ENCODE results near the gene KLHDC4. TPM values are rescaled to one million over a fixed set of nuclear protein-coding genes. Genes with fewer than 3 reads are reported as not detected.

The KLHDC4 gene
- total and polyA plus RNA-seq, 10 of the 15 experiments (the other 5 are each of a cell fraction or from before 2014, with no cell fraction given) = 0.80 to 62.1 (median 32.8) TPM

DNA sequence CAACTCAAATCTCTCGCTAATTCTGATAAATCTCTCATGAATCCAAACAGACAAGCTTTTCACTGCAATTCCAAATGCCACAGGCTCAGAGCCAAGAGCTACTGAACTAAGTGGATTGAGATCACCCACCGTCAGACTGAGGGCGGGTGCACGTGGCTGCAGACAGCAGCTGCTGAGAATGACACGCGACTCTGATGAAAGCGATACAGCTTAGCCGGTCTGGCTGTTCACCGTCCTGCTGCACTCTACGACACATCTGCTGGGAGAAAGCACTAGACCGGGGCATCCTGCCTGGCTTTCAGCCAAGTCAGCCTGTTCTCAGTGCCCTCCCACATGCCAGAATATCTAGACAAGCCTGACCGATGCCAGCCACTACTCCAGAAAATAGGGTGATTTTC, 42.6 kb downstream of the KLHDC4 start (continued):
- TF ChIP-seq POU2F2 (IDR thresholded peaks at IDR 0.05; ENCODE audit: borderline replicate concordance, low read depth, low read length) = no peak

- intact Hi-C loops (cut with micrococcal nuclease; ENCODE audit: unreplicated experiment) = no loop called here
- ChIA-PET SMC1A (ENCODE audit: uncharacterized antibody, unreplicated experiment) (interaction anchor here (1.1 kb wide), 1 partner anchor 45 kb away, joined by 3 read pairs; no protein-coding TSS in a partner anchor), RAD21 (ENCODE audit: unreplicated experiment) (interaction anchor here (0.9 kb wide), 1 partner anchor 46 kb away, joined by 3 read pairs; no protein-coding TSS in a partner anchor), CTCF (interaction anchor here (1.4 to 2.9 kb wide), 2 partner anchors 20 to 46 kb away, joined by 4 to 12 read pairs; no protein-coding TSS in a partner anchor), POLR2A (no interaction called here)
- WGBS (ENCODE audit: insufficient coverage, insufficient replicate concordance, low lambda C conversion rate, missing lambda C conversion rate) = 92% methylated on average over 19 of the region's 19 CpGs
- DNase-seq (ENCODE audit: low read depth, low spot score) = no peak
- H3K36me3 ChIP-seq (ENCODE audit: control insufficient read depth in 2 of 2, insufficient read depth in 2 of 2, low read length in 1 of 2) = peaks cover 3 to 30% of the 10 kb centered on the region in 2 experiments; a peak in 3 of 4 replicates
- FAIRE-seq = no peak
- no peaks in the 10 kb centered on the region for H3K9me3 ChIP-seq (replicated peaks; ENCODE audit: control insufficient read depth, insufficient read depth, low read length)
- peak overlapping the region; percentile 13; the same call in 1 of the 2 replicates for H3K4me2 ChIP-seq (ENCODE audit: control insufficient read depth, insufficient read depth)
- H3K79me2 ChIP-seq (ENCODE audit: control insufficient read depth, insufficient read depth, low read length) = peaks cover 3% of the 10 kb centered on the region; the same call in 1 of the 2 replicates
- H3K27ac ChIP-seq (ENCODE audit: control insufficient read depth, insufficient read depth) = peak overlapping the region; percentile 87; the same call in 1 of the 2 replicates
- H3K9ac ChIP-seq (ENCODE audit: control insufficient read depth, insufficient read depth, low read length) = no peak overlapping the region
- no peaks in the 10 kb centered on the region for H3K27me3 ChIP-seq (replicated peaks in 1 of 2; ENCODE audit: control insufficient read depth in 2 of 2, insufficient read depth in 2 of 2, low read length in 1 of 2)
- H4K20me1 ChIP-seq (ENCODE audit: control insufficient read depth, insufficient read depth) = no peaks in the 10 kb centered on the region
- peaks cover 25% of the 10 kb centered on the region for H3K4me1 ChIP-seq (ENCODE audit: control insufficient read depth, insufficient read depth, low read length)
- no peak overlapping the region for H3K4me3 ChIP-seq
- no peak for ATAC-seq
- no peak overlapping the region for H2AFZ ChIP-seq (ENCODE audit: control insufficient read depth, low read depth, low read length)
- no TSS peak for BruUV-seq (replicated peaks)
- in situ Hi-C loops (cut with MboI) = no loop called here
- TF ChIP-seq SPI1 (IDR thresholded peaks at IDR 0.05; ENCODE audit: borderline replicate concordance, insufficient read depth, low read depth, low read length) (no peak), ZBTB33 (IDR thresholded peaks at IDR 0.05) (no peak), YY1 (IDR thresholded peaks at IDR 0.05; ENCODE audit: low read depth, low read length) (no peak), NR2C2 (IDR thresholded peaks at IDR 0.05; ENCODE audit: borderline replicate concordance, control insufficient read depth, insufficient read length, low read depth) (no peak), CHD4 (IDR thresholded peaks at IDR 0.05) (no peak), ATF7 (IDR thresholded peaks at IDR 0.05; ENCODE audit: low read depth) (no peak), NR2C1 (IDR thresholded peaks at IDR 0.05) (no peak), MYC (IDR thresholded peaks at IDR 0.05; ENCODE audit: insufficient read depth, insufficient read length, insufficient replicate concordance, low read length, severe bottlenecking) (no peak), IKZF2 (IDR thresholded peaks at IDR 0.05) (no peak), WRNIP1 (IDR thresholded peaks at IDR 0.05; ENCODE audit: borderline replicate concordance, low read depth, low read length) (no peak), NRF1 (conservative IDR thresholded peaks at IDR 0.05; ENCODE audit: low read depth, low read length) (no peak), MXI1 (IDR thresholded peaks at IDR 0.05; ENCODE audit: low read depth, low read length) (no peak), NR2F1 (conservative IDR thresholded peaks at IDR 0.05) (no peak), BCL11A (IDR thresholded peaks at IDR 0.05; ENCODE audit: low read depth, low read length) (no peak)
- TF ChIP-seq, protein P1, sequence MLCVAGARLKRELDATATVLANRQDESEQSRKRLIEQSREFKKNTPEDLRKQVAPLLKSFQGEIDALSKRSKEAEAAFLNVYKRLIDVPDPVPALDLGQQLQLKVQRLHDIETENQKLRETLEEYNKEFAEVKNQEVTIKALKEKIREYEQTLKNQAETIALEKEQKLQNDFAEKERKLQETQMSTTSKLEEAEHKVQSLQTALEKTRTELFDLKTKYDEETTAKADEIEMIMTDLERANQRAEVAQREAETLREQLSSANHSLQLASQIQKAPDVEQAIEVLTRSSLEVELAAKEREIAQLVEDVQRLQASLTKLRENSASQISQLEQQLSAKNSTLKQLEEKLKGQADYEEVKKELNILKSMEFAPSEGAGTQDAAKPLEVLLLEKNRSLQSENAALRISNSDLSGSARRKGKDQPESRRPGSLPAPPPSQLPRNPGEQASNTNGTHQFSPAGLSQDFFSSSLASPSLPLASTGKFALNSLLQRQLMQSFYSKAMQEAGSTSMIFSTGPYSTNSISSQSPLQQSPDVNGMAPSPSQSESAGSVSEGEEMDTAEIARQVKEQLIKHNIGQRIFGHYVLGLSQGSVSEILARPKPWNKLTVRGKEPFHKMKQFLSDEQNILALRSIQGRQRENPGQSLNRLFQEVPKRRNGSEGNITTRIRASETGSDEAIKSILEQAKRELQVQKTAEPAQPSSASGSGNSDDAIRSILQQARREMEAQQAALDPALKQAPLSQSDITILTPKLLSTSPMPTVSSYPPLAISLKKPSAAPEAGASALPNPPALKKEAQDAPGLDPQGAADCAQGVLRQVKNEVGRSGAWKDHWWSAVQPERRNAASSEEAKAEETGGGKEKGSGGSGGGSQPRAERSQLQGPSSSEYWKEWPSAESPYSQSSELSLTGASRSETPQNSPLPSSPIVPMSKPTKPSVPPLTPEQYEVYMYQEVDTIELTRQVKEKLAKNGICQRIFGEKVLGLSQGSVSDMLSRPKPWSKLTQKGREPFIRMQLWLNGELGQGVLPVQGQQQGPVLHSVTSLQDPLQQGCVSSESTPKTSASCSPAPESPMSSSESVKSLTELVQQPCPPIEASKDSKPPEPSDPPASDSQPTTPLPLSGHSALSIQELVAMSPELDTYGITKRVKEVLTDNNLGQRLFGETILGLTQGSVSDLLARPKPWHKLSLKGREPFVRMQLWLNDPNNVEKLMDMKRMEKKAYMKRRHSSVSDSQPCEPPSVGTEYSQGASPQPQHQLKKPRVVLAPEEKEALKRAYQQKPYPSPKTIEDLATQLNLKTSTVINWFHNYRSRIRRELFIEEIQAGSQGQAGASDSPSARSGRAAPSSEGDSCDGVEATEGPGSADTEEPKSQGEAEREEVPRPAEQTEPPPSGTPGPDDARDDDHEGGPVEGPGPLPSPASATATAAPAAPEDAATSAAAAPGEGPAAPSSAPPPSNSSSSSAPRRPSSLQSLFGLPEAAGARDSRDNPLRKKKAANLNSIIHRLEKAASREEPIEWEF (IDR thresholded peaks at IDR 0.05; ENCODE audit: insufficient replicate concordance, low read depth, low read length) = no peak
These were observed 43.1 kb downstream of the KLHDC4 start for GRCh38 chr16:87722590-87723225.

Data from GM12878 (cell line).